Measurements from ENCODE around the gene KLHDC7B.

- TF ChIP-seq CTCF (conservative IDR thresholded peaks at IDR 0.05) (no peak), ZFX (IDR thresholded peaks at IDR 0.05) (no peak)
Observed at GRCh38 chr22:50523458-50523805, 22.3 kb upstream of the KLHDC7B start.

Data from C4-2B (cell line).